SK-N-SH treated with all-trans-retinoic acid at 6 μM for 48 hours (cell line): ENCODE data around the gene ANKRD11.

Experiments
- BACH2 ChIP-seq: fragments of 250-450 bp; sonication (Bioruptor Pico); IDR thresholded peaks from 2 replicates; pipeline ENCODE4 v1.9.0; 2021; ENCODE audit warnings: mild to moderate bottlenecking, borderline replicate concordance
- OSR1 ChIP-seq: fragments of 250-450 bp; sonication (Bioruptor Pico); IDR thresholded peaks from 2 replicates; pipeline ENCODE4 v1.8.0; 2022; ENCODE audit warnings: moderate library complexity, mild to moderate bottlenecking, inconsistent platforms
- RARB ChIP-seq: fragments of 250-450 bp; sonication (Bioruptor Pico); IDR thresholded peaks from 2 replicates; pipeline ENCODE4 v1.8.0; 2021; ENCODE audit warnings: mild to moderate bottlenecking, moderate library complexity
- SNAI2 ChIP-seq: fragments of 250-450 bp; sonication (Bioruptor Pico); IDR thresholded peaks from 2 replicates; pipeline ENCODE4 v1.5.0; 2020; ENCODE audit warnings: mild to moderate bottlenecking, moderate library complexity
- ZFP30 ChIP-seq: fragments of 450-650 bp; formaldehyde crosslinking; IDR thresholded peaks from 2 replicates; pipeline ENCODE4 v1.5.0; 2022; ENCODE audit warnings: mild to moderate bottlenecking, moderate library complexity
- ZNF565 ChIP-seq: fragments of 450-650 bp; formaldehyde crosslinking; conservative IDR thresholded peaks from 2 replicates; pipeline ENCODE4 v1.5.0; 2020; ENCODE audit warnings: low read depth, mild to moderate bottlenecking, moderate library complexity
- TF ChIP-seq, protein P1 (sequence below): fragments of 250-450 bp; sonication (Bioruptor Pico); IDR thresholded peaks from 2 replicates; pipeline ENCODE4 v1.8.0; 2020; ENCODE audit warnings: mild to moderate bottlenecking, moderate library complexity, borderline replicate concordance

DNA sequence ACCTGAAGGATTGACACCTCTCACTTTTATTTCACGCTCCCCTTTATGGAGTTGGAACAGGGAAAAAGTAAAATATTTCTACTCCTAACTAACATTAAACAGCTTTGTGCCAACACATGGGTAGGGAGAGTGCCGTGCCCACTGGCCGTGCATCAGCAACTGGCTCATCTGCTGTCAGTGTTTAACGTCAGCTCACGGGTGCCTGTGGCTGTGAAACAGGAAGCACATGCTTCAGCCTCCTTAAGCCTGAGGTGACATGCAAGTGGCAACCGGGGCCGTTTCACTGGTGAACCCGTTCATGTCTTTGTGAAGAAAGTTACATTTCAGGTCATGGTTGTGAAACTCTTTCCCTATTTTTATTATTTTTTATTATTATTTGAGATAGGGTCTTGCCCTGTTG, 21.0 kb upstream of the ANKRD11 start:
- TF ChIP-seq, protein P1, sequence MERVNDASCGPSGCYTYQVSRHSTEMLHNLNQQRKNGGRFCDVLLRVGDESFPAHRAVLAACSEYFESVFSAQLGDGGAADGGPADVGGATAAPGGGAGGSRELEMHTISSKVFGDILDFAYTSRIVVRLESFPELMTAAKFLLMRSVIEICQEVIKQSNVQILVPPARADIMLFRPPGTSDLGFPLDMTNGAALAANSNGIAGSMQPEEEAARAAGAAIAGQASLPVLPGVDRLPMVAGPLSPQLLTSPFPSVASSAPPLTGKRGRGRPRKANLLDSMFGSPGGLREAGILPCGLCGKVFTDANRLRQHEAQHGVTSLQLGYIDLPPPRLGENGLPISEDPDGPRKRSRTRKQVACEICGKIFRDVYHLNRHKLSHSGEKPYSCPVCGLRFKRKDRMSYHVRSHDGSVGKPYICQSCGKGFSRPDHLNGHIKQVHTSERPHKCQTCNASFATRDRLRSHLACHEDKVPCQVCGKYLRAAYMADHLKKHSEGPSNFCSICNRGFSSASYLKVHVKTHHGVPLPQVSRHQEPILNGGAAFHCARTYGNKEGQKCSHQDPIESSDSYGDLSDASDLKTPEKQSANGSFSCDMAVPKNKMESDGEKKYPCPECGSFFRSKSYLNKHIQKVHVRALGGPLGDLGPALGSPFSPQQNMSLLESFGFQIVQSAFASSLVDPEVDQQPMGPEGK (CRISPR knock-in tag), result no peak
- TF ChIP-seq OSR1 (CRISPR knock-in tag) (no peak), ZNF565 (CRISPR knock-in tag) (no peak), RARB (CRISPR knock-in tag) (no peak), BACH2 (CRISPR knock-in tag) (no peak), ZFP30 (CRISPR knock-in tag) (no peak), SNAI2 (CRISPR knock-in tag) (no peak)
